H9 (cell line): Measurements from ENCODE around the gene MRPL23. TPM values are rescaled to one million over a fixed set of nuclear protein-coding genes. Genes with fewer than 3 reads are reported as not detected.

Experiments
- DNase-seq: peaks from one replicate; pipeline ENCODE4 v3.0.0-alpha.2; 2017
- H2AFZ ChIP-seq: one replicate; pipeline ENCODE4 v1.6.1; 2013; ENCODE audit warnings: mild to moderate bottlenecking, low read length, control low read depth, moderate library complexity
- H2AK5ac ChIP-seq: 2 replicates; pipeline ENCODE4 v1.6.1; 2013; ENCODE audit warnings: low read length, control low read depth, mixed read lengths; ENCODE audit not compliant: insufficient read length
- H2BK120ac ChIP-seq: one replicate; pipeline ENCODE4 v1.6.1; 2013; ENCODE audit warnings: low read depth, mild to moderate bottlenecking, low read length, control low read depth, inconsistent platforms; ENCODE audit not compliant: poor library complexity, severe bottlenecking
- H2BK12ac ChIP-seq: 2 replicates; pipeline ENCODE4 v1.6.1; 2013; ENCODE audit warnings: low read length, control low read depth, mixed read lengths, low read depth; ENCODE audit not compliant: insufficient read length
- H2BK15ac ChIP-seq: 2 replicates; pipeline ENCODE4 v1.6.1; 2013; ENCODE audit warnings: low read depth, low read length, control low read depth
- H2BK20ac ChIP-seq: one replicate; pipeline ENCODE4 v1.6.1; 2013; ENCODE audit warnings: low read depth, mild to moderate bottlenecking, low read length, control low read depth, inconsistent platforms; ENCODE audit not compliant: poor library complexity, severe bottlenecking
- H2BK5ac ChIP-seq: 2 replicates; pipeline ENCODE4 v1.6.1; 2013; ENCODE audit warnings: low read length, control low read depth, mixed read lengths; ENCODE audit not compliant: insufficient read length
- H3K14ac ChIP-seq: 2 replicates; pipeline ENCODE4 v1.6.1; 2013; ENCODE audit warnings: low read length, control low read depth; ENCODE audit not compliant: insufficient read depth
- H3K18ac ChIP-seq: 2 replicates; pipeline ENCODE4 v1.6.1; 2013; ENCODE audit warnings: low read depth, mild to moderate bottlenecking, mixed read lengths, low read length, control low read depth; ENCODE audit not compliant: insufficient read length
- H3K23ac ChIP-seq: 2 replicates; pipeline ENCODE4 v1.6.1; 2013; ENCODE audit warnings: low read length, control low read depth, mixed read lengths, low read depth; ENCODE audit not compliant: insufficient read length
- H3K23me2 ChIP-seq: 2 replicates; pipeline ENCODE4 v1.6.1; 2013; ENCODE audit warnings: low read depth, mild to moderate bottlenecking, mixed read lengths, low read length, control low read depth; ENCODE audit not compliant: insufficient read length, poor library complexity, severe bottlenecking
- H3K27ac ChIP-seq: 2 replicates; pipeline ENCODE4 v1.5.1; 2013; ENCODE audit warnings: low read length, control low read depth, mixed read lengths, low read depth; ENCODE audit not compliant: insufficient read length
- H3K27me3 ChIP-seq: 2 replicates; pipeline ENCODE4 v1.6.1; 2013; ENCODE audit warnings: low read length, control low read depth, inconsistent platforms; ENCODE audit not compliant: insufficient read depth
- H3K4ac ChIP-seq: 2 replicates; pipeline ENCODE4 v1.6.1; 2013; ENCODE audit warnings: low read depth, mild to moderate bottlenecking, control low read depth, inconsistent platforms, low read length, moderate library complexity
- H3K4me1 ChIP-seq: 2 replicates; pipeline ENCODE4 v1.6.1; 2013; ENCODE audit warnings: low read length, control low read depth, inconsistent platforms; ENCODE audit not compliant: insufficient read depth
- H3K4me2 ChIP-seq: 2 replicates; pipeline ENCODE4 v1.6.1; 2013; ENCODE audit warnings: low read length, control low read depth, mixed read lengths; ENCODE audit not compliant: insufficient read length, insufficient read depth
- H3K56ac ChIP-seq: 2 replicates; pipeline ENCODE4 v1.6.1; 2013; ENCODE audit warnings: low read depth, mild to moderate bottlenecking, mixed read lengths, low read length, control low read depth; ENCODE audit not compliant: insufficient read length
- H3K79me1 ChIP-seq: 2 replicates; pipeline ENCODE4 v1.6.1; 2013; ENCODE audit warnings: low read depth, mild to moderate bottlenecking, moderate library complexity, low read length, control low read depth, inconsistent platforms; ENCODE audit not compliant: insufficient read depth, poor library complexity, severe bottlenecking
- H3K79me2 ChIP-seq: 2 replicates; pipeline ENCODE4 v1.6.1; 2013; ENCODE audit warnings: low read length, control low read depth, inconsistent platforms; ENCODE audit not compliant: insufficient read depth
- H3K9ac ChIP-seq: 2 replicates; pipeline ENCODE4 v1.6.1; 2013; ENCODE audit warnings: low read length, control low read depth, mixed read lengths; ENCODE audit not compliant: insufficient read length; ENCODE audit errors: extremely low read depth
- H3K9me3 ChIP-seq: one replicate; pipeline ENCODE4 v1.6.1; 2013; ENCODE audit warnings: low read depth, low read length, inconsistent platforms; ENCODE audit not compliant: control insufficient read depth
- H3T11ph ChIP-seq: one replicate; pipeline ENCODE4 v1.6.1; 2013; ENCODE audit warnings: mild to moderate bottlenecking, low read length, control low read depth, inconsistent platforms
- H4K20me1 ChIP-seq: one replicate; pipeline ENCODE4 v1.6.1; 2013; ENCODE audit not compliant: control insufficient read depth, insufficient read length, insufficient read depth
- H4K5ac ChIP-seq: 2 replicates; pipeline ENCODE4 v1.6.1; 2013; ENCODE audit warnings: low read depth, mild to moderate bottlenecking, mixed read lengths, low read length, control low read depth; ENCODE audit not compliant: insufficient read length
- H4K8ac ChIP-seq: replicated peaks from 2 replicates; pipeline ENCODE4 v1.6.1; 2013; ENCODE audit warnings: low read length, control low read depth, mixed read lengths, low read depth; ENCODE audit not compliant: insufficient read length
- H4K91ac ChIP-seq: 2 replicates; pipeline ENCODE4 v1.6.1; 2013; ENCODE audit warnings: low read depth, mild to moderate bottlenecking, moderate library complexity, mixed read lengths, low read length, control low read depth; ENCODE audit not compliant: insufficient read length
- H3K27ac Mint-ChIP-seq, 3 experiments: 2 replicates in 2 of 3; 3 replicates in 1 of 3; pipeline ENCODE4 v1.8.0; 2020 to 2021; ENCODE audit warnings: mixed read lengths in 3 of 3, mild to moderate bottlenecking in 1 of 3, moderate library complexity in 1 of 3
- H3K27me3 Mint-ChIP-seq: 2 replicates; pipeline ENCODE4 v1.8.0; 2021; ENCODE audit warnings: low read depth, mild to moderate bottlenecking, moderate library complexity, mixed read lengths
- H3K36me3 Mint-ChIP-seq, 3 experiments: 2 replicates in 2 of 3; 3 replicates in 1 of 3; pipeline ENCODE4 v1.8.0; 2020 to 2021; ENCODE audit warnings: low read depth in 3 of 3, mixed read lengths in 3 of 3; ENCODE audit not compliant: insufficient read depth in 1 of 3
- H3K4me1 Mint-ChIP-seq, 2 experiments: 2 replicates each; pipeline ENCODE4 v1.8.0; 2020; ENCODE audit warnings: mixed read lengths in 2 of 2
- H3K4me3 Mint-ChIP-seq, 2 experiments: 2 replicates in 1 of 2; 3 replicates in 1 of 2; pipeline ENCODE4 v1.8.0; 2020 to 2021; ENCODE audit warnings: mild to moderate bottlenecking in 2 of 2, mixed read lengths in 2 of 2, moderate library complexity in 1 of 2
- H3K9me3 Mint-ChIP-seq, 2 experiments: 2 replicates in 1 of 2; 3 replicates in 1 of 2; pipeline ENCODE4 v1.8.0; 2020; ENCODE audit warnings: mild to moderate bottlenecking in 2 of 2, mixed read lengths in 2 of 2, moderate library complexity in 1 of 2
- CTCF ChIP-seq: fragments of 200-600 bp; sonication (generic); conservative IDR thresholded peaks from 3 replicates; pipeline ENCODE4 v1.8.0; 2021; ENCODE audit warnings: antibody characterized with exemption, mild to moderate bottlenecking
- WGBS: extraction: QIAGEN DNeasy Blood & Tissue Kit; methylation state at CpG from one replicate; pipeline ENCODE4 v1.1.7; 2013; ENCODE audit warnings: missing lambda C conversion rate, low lambda C conversion rate, mixed read lengths; ENCODE audit not compliant: insufficient read length; ENCODE audit errors: extremely low coverage; 5-methylcytosine and 5-hydroxymethylcytosine counted together
- total RNA-seq: library from RNA; stranded (reverse); gene quantifications from 2 replicates; pipeline ENCODE4 v1.2.1, GENCODE V29; 2021

Gene MRPL23
- total RNA-seq, 1 experiment from 2014 or later, result 67.3 TPM

DNA sequence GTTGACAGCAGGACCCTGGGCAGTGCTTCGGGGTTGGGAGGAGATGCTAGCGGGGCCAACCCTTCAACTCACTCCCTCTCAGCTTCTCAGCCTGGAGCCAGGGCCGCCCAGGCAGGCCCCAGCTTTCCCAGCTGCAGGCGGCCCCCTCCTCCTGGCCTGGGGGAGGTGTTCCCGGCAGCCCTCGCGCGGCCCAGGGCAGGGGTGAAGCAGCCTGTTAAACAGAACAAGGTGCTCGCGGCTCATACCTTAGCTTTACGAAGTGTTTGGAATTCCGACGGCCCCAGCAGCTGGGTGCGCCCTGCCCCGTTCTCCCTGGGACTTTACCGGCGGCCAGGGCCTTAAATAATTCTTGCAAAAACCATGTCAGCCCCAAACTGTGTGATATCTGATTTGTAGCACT is 17.2 kb downstream of the MRPL23 start:
- Histone ChIP-seq H3K4me2 (no peak overlapping the region), H3K23ac (no peak overlapping the region), H3K14ac (no peak overlapping the region), H4K8ac (no peak overlapping the region), H3K9ac (no peak overlapping the region), H3K27me3 (no peaks in the 10 kb centered on the region), H2BK15ac (no peak overlapping the region), H4K91ac (no peak overlapping the region), H2BK20ac (no peak overlapping the region), H2BK12ac (no peak overlapping the region), H2BK120ac (no peak overlapping the region), H2AFZ (no peak overlapping the region), H2BK5ac (no peak overlapping the region), H4K5ac (no peak overlapping the region), H3K27ac (no peak overlapping the region), H3K18ac (no peak overlapping the region), H3K56ac (no peak overlapping the region), H2AK5ac (no peak overlapping the region), H3K79me2 (no peaks in the 10 kb centered on the region), H3K4ac (no peak overlapping the region), H3K4me1 (no peaks in the 10 kb centered on the region), H3K23me2 (no peaks in the 10 kb centered on the region), H4K20me1 (no peaks in the 10 kb centered on the region), H3K79me1 (no peaks in the 10 kb centered on the region), H3T11ph (no peak overlapping the region), H3K9me3 (no peaks in the 10 kb centered on the region)
- DNase-seq, result no peak
- no peaks in the 10 kb centered on the region for H3K36me3 Mint-ChIP-seq
- WGBS, result no CpG with 5 or more reads among the region's 17 CpGs
- no peaks in the 10 kb centered on the region for H3K27me3 Mint-ChIP-seq
- no peak overlapping the region for H3K27ac Mint-ChIP-seq
- TF ChIP-seq CTCF, result no peak
- no peak overlapping the region for H3K4me3 Mint-ChIP-seq
- H3K4me1 Mint-ChIP-seq, result no peaks in the 10 kb centered on the region
- no peaks in the 10 kb centered on the region for H3K9me3 Mint-ChIP-seq
